Raji (cell line): ENCODE results near the gene GARIN5B.

Experiments used
- POLR2A ChIP-seq: IDR thresholded peaks from 2 replicates; pipeline ENCODE4 v1.6.1; 2011; ENCODE audit warnings: low read depth, low read length, control low read depth; ENCODE audit not compliant: insufficient read depth

Gene GARIN5B

GRCh38 chr19:55306712-55307111 is 56.3 kb downstream of the GARIN5B start:
- no peak for TF ChIP-seq POLR2A

- no peak for TF ChIP-seq POLR2A
These were observed 57.0 kb downstream of the GARIN5B start for GRCh38 chr19:55305983-55306562.

GRCh38 chr19:55305491-55305890 is 57.6 kb downstream of the GARIN5B start:
- no peak for TF ChIP-seq POLR2A

- TF ChIP-seq POLR2A: no peak
These were observed 58.1 kb downstream of the GARIN5B start for GRCh38 chr19:55304980-55305379.
